Natural killer cell treated with Interleukin-12 subunit alpha and Interleukin-12 subunit beta and Interleukin-15 and Interleukin-18, amount 100 ng/mL, for 72 hours (primary cell): ENCODE results near the gene ENC1. TPM values are rescaled to one million over a fixed set of nuclear protein-coding genes. Genes with fewer than 3 reads are reported as not detected.
A peak's percentile ranks its signal among the peaks of the same experiment; 100 is the strongest.

ENCODE experiments used
- ATAC-seq, 2 donors: fragments of 150-1000 bp; cut with Tn5 transposase in 1 of 2; sonication (Bioruptor Pico), chemical (Tn5 transposase) in 1 of 2; 2 replicates each; pipeline ENCODE4 v1.10.0; 2021
- DNase-seq: peaks from one replicate; pipeline ENCODE4 v3.0.0; 2022; ENCODE audit warnings: low spot score
- H3K27ac Mint-ChIP-seq, 2 donors: 1 replicate in 1 of 2; 2 replicates in 1 of 2; pipeline ENCODE4 v1.8.0; 2022; ENCODE audit warnings: mixed read lengths in 2 of 2, mild to moderate bottlenecking in 1 of 2, moderate library complexity in 1 of 2
- H3K27me3 Mint-ChIP-seq, 2 donors: 1 replicate in 1 of 2; 2 replicates in 1 of 2; pipeline ENCODE4 v1.8.0; 2022; ENCODE audit warnings: mixed read lengths in 2 of 2
- H3K36me3 Mint-ChIP-seq: one replicate; pipeline ENCODE4 v1.8.0; 2022; ENCODE audit warnings: mixed read lengths
- H3K4me1 Mint-ChIP-seq, 2 donors: 1 replicate in 1 of 2; 2 replicates in 1 of 2; pipeline ENCODE4 v1.8.0; 2022; ENCODE audit warnings: low read depth in 2 of 2, mixed read lengths in 2 of 2, mild to moderate bottlenecking in 1 of 2
- H3K4me3 Mint-ChIP-seq: one replicate; pipeline ENCODE4 v1.8.0; 2022; ENCODE audit warnings: mixed read lengths
- H3K9me3 Mint-ChIP-seq: 2 replicates; pipeline ENCODE4 v1.8.0; 2022; ENCODE audit warnings: mixed read lengths
- total RNA-seq, 2 donors: library from RNA; stranded (reverse); gene quantifications; one replicate each; pipeline ENCODE4 v1.2.3, GENCODE V29; 2022

Gene ENC1
- total RNA-seq, 2 donors from 2014 or later = 6.3 to 6.9 TPM

- no peak for ATAC-seq
- no peaks in the 10 kb centered on the region for H3K4me1 Mint-ChIP-seq
Observed at GRCh38 chr5:74667396-74667795, 26.9 kb upstream of the ENC1 start.

GRCh38 chr5:74665816-74666215, 25.3 kb upstream of the ENC1 start:
- Mint-ChIP-seq H3K4me1 (no peaks in the 10 kb centered on the region), H3K36me3 (no peaks in the 10 kb centered on the region), H3K4me3 (no peak overlapping the region), H3K27ac (no peak overlapping the region), H3K27me3 (peaks cover 8 to 11% of the 10 kb centered on the region in 2 donors), H3K9me3 (no peaks in the 10 kb centered on the region)
- ATAC-seq (no peak), DNase-seq (no peak)

More at GRCh38 chr5:74667396-74667795, 26.9 kb upstream of the ENC1 start:
- no peak overlapping the region for H3K27ac Mint-ChIP-seq
- H3K9me3 Mint-ChIP-seq = no peaks in the 10 kb centered on the region
- DNase-seq = no peak
- H3K27me3 Mint-ChIP-seq = peaks cover 9 to 12% of the 10 kb centered on the region in 2 donors
- H3K4me3 Mint-ChIP-seq = no peak overlapping the region
- no peaks in the 10 kb centered on the region for H3K36me3 Mint-ChIP-seq

GRCh38 chr5:74665273-74665672, 24.7 kb upstream of the ENC1 start:
- Mint-ChIP-seq H3K27ac (no peak overlapping the region), H3K36me3 (no peaks in the 10 kb centered on the region), H3K27me3 (peaks cover 10 to 11% of the 10 kb centered on the region in 2 donors), H3K4me1 (no peaks in the 10 kb centered on the region), H3K4me3 (no peak overlapping the region), H3K9me3 (no peaks in the 10 kb centered on the region)
- no peak for ATAC-seq
- no peak for DNase-seq

- Mint-ChIP-seq H3K9me3 (no peaks in the 10 kb centered on the region), H3K27me3 (peaks cover 13 to 14% of the 10 kb centered on the region in 2 donors), H3K36me3 (no peaks in the 10 kb centered on the region), H3K27ac (no peak overlapping the region), H3K4me1 (no peaks in the 10 kb centered on the region), H3K4me3 (no peak overlapping the region)
- no peak for ATAC-seq
- no peak for DNase-seq
Observed at GRCh38 chr5:74664551-74664950, 24.0 kb upstream of the ENC1 start.

GRCh38 chr5:74660873-74661272, 20.3 kb upstream of the ENC1 start:
- Mint-ChIP-seq H3K4me1 (no peaks in the 10 kb centered on the region), H3K4me3 (no peak overlapping the region), H3K36me3 (no peaks in the 10 kb centered on the region), H3K27me3 (peaks cover 21 to 27% of the 10 kb centered on the region in 2 donors), H3K9me3 (no peaks in the 10 kb centered on the region), H3K27ac (no peak overlapping the region)
- no peak for ATAC-seq
- no peak for DNase-seq

- ATAC-seq = no peak
Observed at GRCh38 chr5:74660140-74660539, 19.6 kb upstream of the ENC1 start.

GRCh38 chr5:74659172-74659571, 18.6 kb upstream of the ENC1 start:
- H3K9me3 Mint-ChIP-seq = no peaks in the 10 kb centered on the region
- H3K27ac Mint-ChIP-seq = no peak overlapping the region
- H3K27me3 Mint-ChIP-seq = peaks cover 19 to 27% of the 10 kb centered on the region in 2 donors
- no peak for DNase-seq
- H3K4me3 Mint-ChIP-seq = no peak overlapping the region
- no peaks in the 10 kb centered on the region for H3K36me3 Mint-ChIP-seq
- peaks cover 0 to 6% of the 10 kb centered on the region in 2 donors for H3K4me1 Mint-ChIP-seq
- no peak for ATAC-seq

More at GRCh38 chr5:74660140-74660539, 19.6 kb upstream of the ENC1 start:
- no peak for DNase-seq
- Mint-ChIP-seq H3K27ac (no peak overlapping the region), H3K36me3 (no peaks in the 10 kb centered on the region), H3K4me3 (no peak overlapping the region), H3K4me1 (no peaks in the 10 kb centered on the region), H3K9me3 (no peaks in the 10 kb centered on the region), H3K27me3 (peaks cover 19 to 27% of the 10 kb centered on the region in 2 donors)

- Mint-ChIP-seq H3K27ac (no peak overlapping the region), H3K4me3 (no peak overlapping the region), H3K9me3 (no peaks in the 10 kb centered on the region), H3K36me3 (no peaks in the 10 kb centered on the region), H3K4me1 (peaks cover 0 to 6% of the 10 kb centered on the region in 2 donors), H3K27me3 (peaks cover 16 to 22% of the 10 kb centered on the region in 2 donors)
- DNase-seq = no peak
- no peak for ATAC-seq
Observed at GRCh38 chr5:74657165-74657564, 16.6 kb upstream of the ENC1 start.

- Mint-ChIP-seq H3K4me1 (peaks cover 0 to 6% of the 10 kb centered on the region in 2 donors), H3K36me3 (no peaks in the 10 kb centered on the region), H3K9me3 (no peaks in the 10 kb centered on the region), H3K27me3 (peaks cover 13 to 17% of the 10 kb centered on the region in 2 donors), H3K4me3 (no peak overlapping the region), H3K27ac (no peak overlapping the region)
- ATAC-seq (no peak), DNase-seq (no peak)
Observed at GRCh38 chr5:74655716-74656115, 15.2 kb upstream of the ENC1 start.

- Mint-ChIP-seq H3K4me3 (no peak overlapping the region), H3K36me3 (no peaks in the 10 kb centered on the region), H3K27me3 (peaks cover 11 to 17% of the 10 kb centered on the region in 2 donors), H3K4me1 (peaks cover 0 to 6% of the 10 kb centered on the region in 2 donors), H3K9me3 (no peaks in the 10 kb centered on the region), H3K27ac (no peak overlapping the region)
- no peak for ATAC-seq
- DNase-seq = no peak
Observed at GRCh38 chr5:74655206-74655605, 14.7 kb upstream of the ENC1 start.

GRCh38 chr5:74653991-74654390, 13.5 kb upstream of the ENC1 start:
- Mint-ChIP-seq H3K27me3 (peaks cover 8% of the 10 kb centered on the region in 2 donors), H3K4me3 (no peak overlapping the region)
- no peak for ATAC-seq

GRCh38 chr5:74652576-74652975, 12.0 kb upstream of the ENC1 start:
- H3K9me3 Mint-ChIP-seq = no peaks in the 10 kb centered on the region
- no peak overlapping the region for H3K4me3 Mint-ChIP-seq
- H3K36me3 Mint-ChIP-seq = no peaks in the 10 kb centered on the region
- H3K27ac Mint-ChIP-seq = no peak overlapping the region
- DNase-seq (no peak), ATAC-seq (no peak)
- H3K27me3 Mint-ChIP-seq = peaks cover 6 to 7% of the 10 kb centered on the region in 2 donors
- H3K4me1 Mint-ChIP-seq = peaks cover 0 to 13% of the 10 kb centered on the region in 2 donors

More at GRCh38 chr5:74653991-74654390, 13.5 kb upstream of the ENC1 start:
- no peak overlapping the region for H3K27ac Mint-ChIP-seq
- no peaks in the 10 kb centered on the region for H3K36me3 Mint-ChIP-seq
- DNase-seq = no peak
- no peaks in the 10 kb centered on the region for H3K9me3 Mint-ChIP-seq
- peaks cover 0 to 6% of the 10 kb centered on the region in 2 donors for H3K4me1 Mint-ChIP-seq

GRCh38 chr5:74651710-74652109, 11.2 kb upstream of the ENC1 start:
- Mint-ChIP-seq H3K27ac (no peak overlapping the region), H3K27me3 (peaks cover 0 to under 1% of the 10 kb centered on the region in 2 donors), H3K36me3 (no peaks in the 10 kb centered on the region), H3K4me3 (no peak overlapping the region), H3K4me1 (peaks cover 0 to 13% of the 10 kb centered on the region in 2 donors), H3K9me3 (no peaks in the 10 kb centered on the region)
- DNase-seq = no peak
- ATAC-seq = no peak

GRCh38 chr5:74649421-74649973, 9.0 kb upstream of the ENC1 start:
- Mint-ChIP-seq H3K4me1 (peaks cover 0 to 9% of the 10 kb centered on the region in 2 donors), H3K27ac (no peak overlapping the region), H3K27me3 (no peaks in the 10 kb centered on the region), H3K4me3 (no peak overlapping the region), H3K36me3 (no peaks in the 10 kb centered on the region), H3K9me3 (no peaks in the 10 kb centered on the region)
- ATAC-seq (no peak), DNase-seq (no peak)

GRCh38 chr5:74648835-74649293, 8.3 kb upstream of the ENC1 start:
- no peak overlapping the region for H3K27ac Mint-ChIP-seq
- no peaks in the 10 kb centered on the region for H3K36me3 Mint-ChIP-seq
- DNase-seq (no peak), ATAC-seq (peak; percentile 72 to 80)
- H3K4me3 Mint-ChIP-seq = no peak overlapping the region
- H3K27me3 Mint-ChIP-seq = no peaks in the 10 kb centered on the region
- peaks cover 0 to 8% of the 10 kb centered on the region in 2 donors for H3K4me1 Mint-ChIP-seq
- H3K9me3 Mint-ChIP-seq = no peaks in the 10 kb centered on the region
